H1 (cell line): ENCODE measurements around the gene MAP7.

ENCODE experiments used
- BRCA1 ChIP-seq: IDR thresholded peaks from 2 replicates; pipeline ENCODE4 v1.6.1; 2012; ENCODE audit warnings: low read depth, low read length, improper control_type of control experiment
- EP300 ChIP-seq, 2 experiments: IDR thresholded peaks; 1 replicate in 1 of 2; 2 replicates in 1 of 2; pipeline ENCODE4 v1.6.1; 2011 to 2012; ENCODE audit warnings: low read depth in 2 of 2, low read length in 2 of 2, mild to moderate bottlenecking in 2 of 2, borderline replicate concordance in 1 of 2, inconsistent platforms in 1 of 2, moderate library complexity in 1 of 2
- EZH2 ChIP-seq: fragments of 200-600 bp; sonication (generic); IDR thresholded peaks from 2 replicates; pipeline ENCODE4 v1.7.1; 2012; ENCODE audit warnings: low read depth, mild to moderate bottlenecking, moderate library complexity, low read length, inconsistent platforms; ENCODE audit not compliant: severe bottlenecking
- NRF1 ChIP-seq: IDR thresholded peaks from 2 replicates; pipeline ENCODE4 v1.6.1; 2011; ENCODE audit warnings: mild to moderate bottlenecking, low read depth, low read length, improper control_type of control experiment
- POLR2A ChIP-seq, 2 experiments: IDR thresholded peaks; 1 replicate in 1 of 2; 2 replicates in 1 of 2; pipeline ENCODE4 v1.6.1; 2011; ENCODE audit warnings: low read depth in 2 of 2, low read length in 2 of 2, mild to moderate bottlenecking in 2 of 2; ENCODE audit errors: control extremely low read depth in 1 of 2
- POLR2AphosphoS5 ChIP-seq: IDR thresholded peaks from 2 replicates; pipeline ENCODE4 v1.6.1; 2011; ENCODE audit warnings: low read depth, low read length
- SUZ12 ChIP-seq: fragments of 200-600 bp; sonication (generic); IDR thresholded peaks from 2 replicates; pipeline ENCODE4 v1.6.1; 2012; ENCODE audit warnings: mild to moderate bottlenecking, inconsistent platforms, low read length, moderate library complexity, mixed read lengths
- TAF1 ChIP-seq: IDR thresholded peaks from 2 replicates; pipeline ENCODE4 v1.6.1; 2011; ENCODE audit warnings: mild to moderate bottlenecking, low read depth, low read length
- TCF12 ChIP-seq: IDR thresholded peaks from 2 replicates; pipeline ENCODE4 v1.6.1; 2011; ENCODE audit warnings: low read depth, mild to moderate bottlenecking, low read length
- ZNF274 ChIP-seq: IDR thresholded peaks from 2 replicates; pipeline ENCODE4 v1.7.0; 2012; ENCODE audit warnings: low read length, borderline replicate concordance; ENCODE audit errors: extremely low read depth
- TF ChIP-seq, protein P1 (sequence below), 3 experiments: IDR thresholded peaks; 1 replicate in 2 of 3; 2 replicates in 1 of 3; pipeline versions ENCODE4 v1.5.1 to v1.6.1; 2011; ENCODE audit warnings: low read length in 3 of 3, mild to moderate bottlenecking in 3 of 3, inconsistent platforms in 2 of 3, low read depth in 1 of 3, moderate library complexity in 1 of 3; ENCODE audit not compliant: insufficient read depth in 1 of 3; ENCODE audit errors: control extremely low read depth in 1 of 3

- TF ChIP-seq POLR2AphosphoS5 (no peak), ZNF274 (no peak), TCF12 (no peak), EP300 (IDR thresholded peaks at IDR 0.05; ENCODE audit: borderline replicate concordance in 1 of 2, low read depth in 2 of 2, low read length in 2 of 2) (no peak), TAF1 (no peak), POLR2A (IDR thresholded peaks at IDR 0.05; ENCODE audit: control extremely low read depth in 1 of 2, low read depth in 2 of 2, low read length in 2 of 2) (no peak), BRCA1 (no peak), NRF1 (no peak), SUZ12 (no peak), EZH2 (no peak)
- TF ChIP-seq, protein P1, sequence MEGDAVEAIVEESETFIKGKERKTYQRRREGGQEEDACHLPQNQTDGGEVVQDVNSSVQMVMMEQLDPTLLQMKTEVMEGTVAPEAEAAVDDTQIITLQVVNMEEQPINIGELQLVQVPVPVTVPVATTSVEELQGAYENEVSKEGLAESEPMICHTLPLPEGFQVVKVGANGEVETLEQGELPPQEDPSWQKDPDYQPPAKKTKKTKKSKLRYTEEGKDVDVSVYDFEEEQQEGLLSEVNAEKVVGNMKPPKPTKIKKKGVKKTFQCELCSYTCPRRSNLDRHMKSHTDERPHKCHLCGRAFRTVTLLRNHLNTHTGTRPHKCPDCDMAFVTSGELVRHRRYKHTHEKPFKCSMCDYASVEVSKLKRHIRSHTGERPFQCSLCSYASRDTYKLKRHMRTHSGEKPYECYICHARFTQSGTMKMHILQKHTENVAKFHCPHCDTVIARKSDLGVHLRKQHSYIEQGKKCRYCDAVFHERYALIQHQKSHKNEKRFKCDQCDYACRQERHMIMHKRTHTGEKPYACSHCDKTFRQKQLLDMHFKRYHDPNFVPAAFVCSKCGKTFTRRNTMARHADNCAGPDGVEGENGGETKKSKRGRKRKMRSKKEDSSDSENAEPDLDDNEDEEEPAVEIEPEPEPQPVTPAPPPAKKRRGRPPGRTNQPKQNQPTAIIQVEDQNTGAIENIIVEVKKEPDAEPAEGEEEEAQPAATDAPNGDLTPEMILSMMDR (IDR thresholded peaks at IDR 0.05; ENCODE audit: control extremely low read depth in 1 of 3, insufficient read depth in 1 of 3, low read depth in 1 of 3, low read length in 3 of 3) = no peak
Observed at GRCh38 chr6:136475686-136476085, 74.5 kb downstream of the MAP7 start.
